ENCODE data around the gene TMC3.

The TMC3 gene

GRCh38 chr15:81296673-81297072 is 77.3 kb downstream of the TMC3 start:
- no peak for DNase-seq

- DNase-seq: no peak
Observed at GRCh38 chr15:81296186-81296585, 77.8 kb downstream of the TMC3 start.

- no peak for DNase-seq
Observed at GRCh38 chr15:81295486-81296121, 78.4 kb downstream of the TMC3 start.

- no peak for DNase-seq
Observed at GRCh38 chr15:81294516-81294880, 79.5 kb downstream of the TMC3 start.

- no peak for DNase-seq
Observed at GRCh38 chr15:81293728-81294515, 80.1 kb downstream of the TMC3 start.

- no peak for DNase-seq
Observed at GRCh38 chr15:81292523-81293001, 81.5 kb downstream of the TMC3 start.

GRCh38 chr15:81291916-81292522 is 82.0 kb downstream of the TMC3 start:
- DNase-seq: no peak

GRCh38 chr15:81289910-81290309 is 84.1 kb downstream of the TMC3 start:
- no peak for DNase-seq

- no peak for DNase-seq
Observed at GRCh38 chr15:81288616-81289015, 85.4 kb downstream of the TMC3 start.

- no peak for DNase-seq
Observed at GRCh38 chr15:81288040-81288439, 86.0 kb downstream of the TMC3 start.

- DNase-seq: no peak
Observed at GRCh38 chr15:81286621-81287121, 87.3 kb downstream of the TMC3 start.

GRCh38 chr15:81285461-81285860 is 88.6 kb downstream of the TMC3 start:
- DNase-seq: no peak

- DNase-seq: no peak
Observed at GRCh38 chr15:81284256-81285031, 89.6 kb downstream of the TMC3 start.

- no peak for DNase-seq
Observed at GRCh38 chr15:81282911-81283310, 91.1 kb downstream of the TMC3 start.

- no peak for DNase-seq
Observed at GRCh38 chr15:81282606-81282895, 91.5 kb downstream of the TMC3 start.

GRCh38 chr15:81281766-81282605 is 92.0 kb downstream of the TMC3 start:
- no peak for DNase-seq

GRCh38 chr15:81281456-81281735 is 92.6 kb downstream of the TMC3 start:
- DNase-seq: no peak
